Adrenal gland (tissue), 5 donors: ENCODE data around the gene AGXT.

Source experiments
- CTCF ChIP-seq, 6 experiments: fragments of 450-650 bp in 4 of 6; fragments of 200-600 bp in 2 of 6; sonication (generic) in 1 of 6; IDR thresholded peaks; 1 replicate in 5 of 6; 2 replicates in 1 of 6; pipeline versions ENCODE4 v1.5.1 to v1.8.0; 2016 to 2021; ENCODE audit warnings: antibody characterized with exemption in 6 of 6, mild to moderate bottlenecking in 2 of 6, moderate library complexity in 1 of 6
- POLR2A ChIP-seq, 2 donors: fragments of 450-650 bp; IDR thresholded peaks; one replicate each; pipeline ENCODE4 v1.6.1; 2017; ENCODE audit warnings: antibody characterized with exemption in 2 of 2, mild to moderate bottlenecking in 2 of 2, moderate library complexity in 1 of 2
- donor health status: DM: no; HTN: no; CAD: no.

GRCh38 chr2:240852671-240853314 lies 15.8 kb upstream of the AGXT start:
- TF ChIP-seq CTCF (IDR thresholded peaks at IDR 0.05): no peak
- TF ChIP-seq POLR2A (IDR thresholded peaks at IDR 0.05): no peak
